Neural cell (in vitro differentiated cells): ENCODE data around the gene PLEKHN1. TPM values are rescaled to one million over a fixed set of nuclear protein-coding genes. Genes with fewer than 3 reads are reported as not detected.
A peak's percentile ranks its signal among the peaks of the same experiment; 100 is the strongest.

Source experiments
- H2AFZ ChIP-seq: fragments of 200-600, 300-800 bp; sonication (generic), shearing (Covaris generic); 2 replicates; pipeline ENCODE4 v1.6.0; 2014; ENCODE audit warnings: low read depth, mild to moderate bottlenecking, antibody characterized with exemption, low read length, moderate library complexity
- H3F3A ChIP-seq: fragments of 200-600 bp; shearing (Covaris generic); 2 replicates; pipeline ENCODE4 v1.6.1; 2016; ENCODE audit warnings: mild to moderate bottlenecking, moderate library complexity, mixed read lengths, antibody characterized with exemption, low read length; ENCODE audit not compliant: insufficient read depth, poor library complexity, severe bottlenecking
- H3K27ac ChIP-seq: fragments of 200-600, 300-800 bp; sonication (generic), shearing (Covaris generic); 2 replicates; pipeline ENCODE4 v1.5.1; 2014; ENCODE audit warnings: mild to moderate bottlenecking, low read length, moderate library complexity
- H3K27me3 ChIP-seq: fragments of 300-800, 200-600 bp; sonication (generic), shearing (Covaris generic); 2 replicates; pipeline ENCODE4 v1.6.0; 2014; ENCODE audit warnings: mild to moderate bottlenecking, low read depth, low read length, moderate library complexity; ENCODE audit not compliant: insufficient read depth
- H3K36me3 ChIP-seq: fragments of 300-800, 200-600 bp; sonication (generic), shearing (Covaris generic); 2 replicates; pipeline ENCODE4 v1.5.1; 2014; ENCODE audit warnings: mild to moderate bottlenecking, antibody characterized with exemption, low read length, moderate library complexity; ENCODE audit not compliant: insufficient read depth
- H3K4me2 ChIP-seq: fragments of 300-800, 200-600 bp; sonication (generic), shearing (Covaris generic); 2 replicates; pipeline ENCODE4 v1.6.0; 2014; ENCODE audit warnings: mild to moderate bottlenecking, low read length
- H3K4me3 ChIP-seq: fragments of 300-800, 200-600 bp; sonication (generic), shearing (Covaris generic); 2 replicates; pipeline ENCODE4 v1.5.1; 2014; ENCODE audit warnings: mild to moderate bottlenecking, low read length, moderate library complexity
- H3K79me2 ChIP-seq: fragments of 200-600 bp; shearing (Covaris generic); replicated peaks from 2 replicates; pipeline ENCODE4 v1.6.0; 2014; ENCODE audit warnings: mild to moderate bottlenecking, low read length, moderate library complexity; ENCODE audit not compliant: insufficient read depth
- H3K9ac ChIP-seq: fragments of 300-800, 200-600 bp; sonication (generic), shearing (Covaris generic); 2 replicates; pipeline ENCODE4 v1.6.1; 2016; ENCODE audit warnings: mild to moderate bottlenecking, low read length, mixed read lengths
- H3K9me2 ChIP-seq: fragments of 200-600 bp; shearing (Covaris generic); 2 replicates; pipeline ENCODE4 v1.6.1; 2016; ENCODE audit warnings: mild to moderate bottlenecking, low read length, mixed read lengths; ENCODE audit not compliant: insufficient read depth
- H3K9me3 ChIP-seq: fragments of 200-600, 300-800 bp; sonication (generic), shearing (Covaris generic); 2 replicates; pipeline ENCODE4 v1.6.1; 2016; ENCODE audit warnings: mild to moderate bottlenecking, mixed run types, low read length, moderate library complexity, mixed read lengths
- H4K20me1 ChIP-seq: fragments of 200-600 bp; shearing (Covaris generic); 2 replicates; pipeline ENCODE4 v1.6.1; 2016; ENCODE audit warnings: mild to moderate bottlenecking, mixed run types; ENCODE audit not compliant: insufficient read depth
- CTCF ChIP-seq: fragments of 450-650 bp; IDR thresholded peaks from 2 replicates; pipeline ENCODE4 v1.5.1; 2014; ENCODE audit warnings: antibody characterized with exemption, mild to moderate bottlenecking, moderate library complexity; ENCODE audit not compliant: poor library complexity, severe bottlenecking
- EZH2 ChIP-seq: fragments of 200-600, 300-800 bp; shearing (Covaris generic), sonication (generic); IDR thresholded peaks from 2 replicates; pipeline ENCODE4 v1.6.1; 2014; ENCODE audit warnings: antibody characterized with exemption, low read length, borderline replicate concordance, mild to moderate bottlenecking; ENCODE audit not compliant: insufficient read depth, poor library complexity, severe bottlenecking
- MXI1 ChIP-seq: fragments of 450-650 bp; conservative IDR thresholded peaks from 2 replicates; pipeline ENCODE4 v1.6.1; 2014; ENCODE audit warnings: antibody characterized with exemption, mild to moderate bottlenecking; ENCODE audit not compliant: poor library complexity, severe bottlenecking
- POLR2AphosphoS5 ChIP-seq: IDR thresholded peaks from 2 replicates; pipeline ENCODE4 v1.6.1; 2012
- REST ChIP-seq: IDR thresholded peaks from 2 replicates; pipeline ENCODE4 v1.6.1; 2012; ENCODE audit warnings: borderline replicate concordance
- SMC3 ChIP-seq: fragments of 450-650 bp; conservative IDR thresholded peaks from 2 replicates; pipeline ENCODE4 v1.6.1; 2014; ENCODE audit warnings: antibody characterized with exemption, mild to moderate bottlenecking, moderate library complexity; ENCODE audit not compliant: poor library complexity
- TAF1 ChIP-seq: IDR thresholded peaks from 2 replicates; pipeline ENCODE4 v1.6.1; 2012; ENCODE audit warnings: low read depth
- polyA plus RNA-seq: library from polyadenylated mRNA; depleted of rRNA; stranded (reverse); fragments of >200 nt; gene quantifications from 2 replicates; pipeline ENCODE4 v1.2.3, GENCODE V29; 2014

PLEKHN1 gene
- polyA plus RNA-seq, 1 donor from 2014 or later = 1.1 TPM

GRCh38 chr1:924656-925560 is 41.4 kb upstream of the PLEKHN1 start:
- Histone ChIP-seq H3K79me2 (no peaks in the 10 kb centered on the region), H3K36me3 (no peaks in the 10 kb centered on the region), H3K27me3 (peaks cover 70% of the 10 kb centered on the region), H3K9me2 (no peaks in the 10 kb centered on the region), H3K9me3 (no peaks in the 10 kb centered on the region), H2AFZ (no peak overlapping the region), H4K20me1 (no peaks in the 10 kb centered on the region), H3F3A (no peaks in the 10 kb centered on the region), H3K4me2 (no peak overlapping the region), H3K27ac (no peak overlapping the region), H3K9ac (peak overlapping the region; percentile 31), H3K4me3 (peak overlapping the region; percentile 67)
- TF ChIP-seq EZH2 (peak; percentile 96), REST (no peak), MXI1 (peak; percentile 21), POLR2AphosphoS5 (no peak), CTCF (peak; percentile 21), SMC3 (no peak), TAF1 (no peak)

- Histone ChIP-seq H3K9me3 (no peaks in the 10 kb centered on the region), H3K36me3 (no peaks in the 10 kb centered on the region), H3K79me2 (no peaks in the 10 kb centered on the region), H3F3A (no peaks in the 10 kb centered on the region), H3K4me2 (no peak overlapping the region), H3K27ac (no peak overlapping the region), H3K4me3 (peak overlapping the region; percentile 59), H2AFZ (no peak overlapping the region), H4K20me1 (no peaks in the 10 kb centered on the region), H3K9ac (no peak overlapping the region), H3K9me2 (no peaks in the 10 kb centered on the region), H3K27me3 (peaks cover 72% of the 10 kb centered on the region)
- TF ChIP-seq EZH2 (peak; percentile 93), REST (no peak)
Observed at GRCh38 chr1:925561-926421, 40.5 kb upstream of the PLEKHN1 start.
